Measurements from ENCODE around the gene UBXN1. TPM values are rescaled to one million over a fixed set of nuclear protein-coding genes. Genes with fewer than 3 reads are reported as not detected.

The UBXN1 gene
- total RNA-seq, 4 donors from 2014 or later, result 216 to 450 (median 265) TPM

DNA sequence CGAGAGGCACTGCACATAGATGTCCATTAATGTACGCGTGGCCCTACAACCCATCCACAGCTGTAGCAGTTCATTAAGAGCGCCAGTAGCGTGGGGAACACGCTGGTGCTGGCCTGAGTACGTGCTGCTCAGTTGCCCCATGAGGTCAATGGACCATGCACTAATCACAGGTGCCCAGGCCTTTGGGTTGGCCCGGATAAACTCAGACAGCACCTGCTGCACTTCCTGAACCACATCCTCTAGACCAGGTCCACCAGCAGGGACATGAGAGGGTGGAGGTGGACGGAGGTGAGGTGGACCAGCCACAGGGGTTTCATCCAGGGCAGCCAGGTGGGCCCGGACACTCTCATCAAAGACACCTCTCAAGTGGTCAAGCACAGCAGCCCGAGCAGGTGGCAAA is 29.4 kb downstream of the UBXN1 start:
- H3K36me3 ChIP-seq, result peaks cover 0 to 24% of the 10 kb centered on the region in 2 donors
- no peaks in the 10 kb centered on the region for H3K9me3 ChIP-seq
- peaks cover 34 to 38% of the 10 kb centered on the region in 2 donors for H3K4me1 ChIP-seq
- ATAC-seq (no peak), DNase-seq (no peak)
- H3K4me3 ChIP-seq, result no peak overlapping the region
- TF ChIP-seq POLR2A (IDR thresholded peaks at IDR 0.05), result no peak
- TF ChIP-seq, protein P1, sequence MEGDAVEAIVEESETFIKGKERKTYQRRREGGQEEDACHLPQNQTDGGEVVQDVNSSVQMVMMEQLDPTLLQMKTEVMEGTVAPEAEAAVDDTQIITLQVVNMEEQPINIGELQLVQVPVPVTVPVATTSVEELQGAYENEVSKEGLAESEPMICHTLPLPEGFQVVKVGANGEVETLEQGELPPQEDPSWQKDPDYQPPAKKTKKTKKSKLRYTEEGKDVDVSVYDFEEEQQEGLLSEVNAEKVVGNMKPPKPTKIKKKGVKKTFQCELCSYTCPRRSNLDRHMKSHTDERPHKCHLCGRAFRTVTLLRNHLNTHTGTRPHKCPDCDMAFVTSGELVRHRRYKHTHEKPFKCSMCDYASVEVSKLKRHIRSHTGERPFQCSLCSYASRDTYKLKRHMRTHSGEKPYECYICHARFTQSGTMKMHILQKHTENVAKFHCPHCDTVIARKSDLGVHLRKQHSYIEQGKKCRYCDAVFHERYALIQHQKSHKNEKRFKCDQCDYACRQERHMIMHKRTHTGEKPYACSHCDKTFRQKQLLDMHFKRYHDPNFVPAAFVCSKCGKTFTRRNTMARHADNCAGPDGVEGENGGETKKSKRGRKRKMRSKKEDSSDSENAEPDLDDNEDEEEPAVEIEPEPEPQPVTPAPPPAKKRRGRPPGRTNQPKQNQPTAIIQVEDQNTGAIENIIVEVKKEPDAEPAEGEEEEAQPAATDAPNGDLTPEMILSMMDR (IDR thresholded peaks at IDR 0.05 in 4 of 5, conservative IDR thresholded peaks at IDR 0.05 in 1 of 5), result no peak
- intact Hi-C loops (cut with DNase I; ENCODE audit: low total_unique reads), result loop anchor here (10.0 kb wide), 1 partner anchor 135 kb away; the partner anchor contains the start of gene TMEM179B
- H3K27ac ChIP-seq, result no peak overlapping the region
- no peaks in the 10 kb centered on the region for H3K27me3 ChIP-seq
- in situ Hi-C loops (cut with MboI; ENCODE audit: low sequenced_read_pairs in 4 of 4), result no loop called here

DNA sequence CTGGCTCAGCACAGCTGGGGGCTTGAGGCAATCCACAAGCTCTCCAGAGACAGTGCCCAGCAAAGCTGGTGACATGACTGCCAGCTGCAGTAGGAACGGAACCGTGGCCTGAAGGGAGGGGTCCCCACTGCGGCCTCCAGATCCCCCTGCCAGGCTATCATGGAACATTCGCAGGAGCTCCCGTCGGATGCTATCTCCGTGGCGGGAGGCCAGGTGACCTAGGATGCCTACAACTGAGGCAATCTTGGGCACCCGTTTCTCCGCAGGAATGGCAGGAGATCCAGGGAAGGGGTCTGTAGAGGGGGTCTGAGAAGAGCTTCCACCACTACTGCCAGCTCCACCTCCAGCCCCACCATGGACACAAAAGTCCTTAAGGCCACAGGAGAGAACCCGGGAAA is 29.9 kb downstream of the UBXN1 start:
- DNase-seq, result no peak
- Histone ChIP-seq H3K4me1 (peaks cover 37 to 42% of the 10 kb centered on the region in 2 donors), H3K27me3 (no peaks in the 10 kb centered on the region), H3K36me3 (peaks cover 0 to 29% of the 10 kb centered on the region in 2 donors), H3K9me3 (no peaks in the 10 kb centered on the region), H3K4me3 (no peak overlapping the region), H3K27ac (no peak overlapping the region)
- TF ChIP-seq POLR2A (IDR thresholded peaks at IDR 0.05), result no peak
- TF ChIP-seq, protein P1 (IDR thresholded peaks at IDR 0.05 in 4 of 5, conservative IDR thresholded peaks at IDR 0.05 in 1 of 5), result no peak
- intact Hi-C loops (cut with DNase I; ENCODE audit: low total_unique reads), result loop anchor here (10.0 kb wide), 1 partner anchor 136 kb away; the partner anchor contains the start of gene TMEM179B
- ATAC-seq, result no peak
- in situ Hi-C loops (cut with MboI; ENCODE audit: low sequenced_read_pairs in 4 of 4), result no loop called here

DNA sequence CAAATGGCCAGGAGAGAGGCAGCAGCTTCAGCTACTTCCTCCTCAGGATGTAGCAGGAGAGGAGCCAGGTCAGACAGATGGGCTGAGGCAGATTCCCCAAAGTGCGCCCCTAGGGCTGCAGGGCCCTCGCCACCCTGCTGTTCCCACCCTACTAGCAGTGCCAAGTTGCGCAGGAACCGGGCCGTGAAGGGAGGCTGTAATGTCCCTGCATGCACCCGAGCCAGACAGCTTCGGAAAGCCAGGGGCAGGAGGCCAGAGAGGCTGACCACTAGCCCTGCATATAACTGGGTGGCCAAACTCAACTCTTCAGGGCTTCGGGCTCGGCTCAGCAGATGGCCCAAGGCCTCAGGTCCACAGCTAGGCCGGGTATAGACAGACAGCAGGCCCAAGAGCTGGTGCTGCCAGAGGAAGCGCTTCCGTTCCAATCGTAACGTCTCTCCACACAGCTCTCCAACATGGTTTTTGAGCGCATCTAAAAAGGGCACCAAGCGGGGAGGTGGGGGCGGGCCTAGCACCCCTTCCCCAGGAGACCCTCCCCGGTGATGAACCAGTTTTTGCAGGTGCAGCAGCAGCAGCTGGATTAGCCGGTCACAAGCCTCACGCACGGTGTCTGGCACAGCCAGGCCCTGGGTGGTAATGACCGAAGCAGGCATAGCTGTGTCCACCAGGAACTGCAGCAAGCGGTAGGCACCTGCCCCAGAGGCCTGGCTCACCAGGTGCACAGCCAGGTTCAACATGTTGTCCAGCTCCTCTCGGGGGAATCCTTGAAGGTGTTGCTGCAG is 30.5 kb downstream of the UBXN1 start:
- H3K9me3 ChIP-seq, result no peaks in the 10 kb centered on the region
- no peaks in the 10 kb centered on the region for H3K27me3 ChIP-seq
- peaks cover 0 to 35% of the 10 kb centered on the region in 2 donors for H3K36me3 ChIP-seq
- in situ Hi-C loops (cut with MboI; ENCODE audit: low sequenced_read_pairs in 4 of 4), result no loop called here
- no peak overlapping the region for H3K27ac ChIP-seq
- no peak for TF ChIP-seq POLR2A (IDR thresholded peaks at IDR 0.05)
- TF ChIP-seq, protein P1 (IDR thresholded peaks at IDR 0.05 in 4 of 5, conservative IDR thresholded peaks at IDR 0.05 in 1 of 5), result no peak
- intact Hi-C loops (cut with DNase I; ENCODE audit: low total_unique reads), result loop anchor here (10.0 kb wide), 1 partner anchor 136 kb away; the partner anchor contains the start of gene TMEM179B
- no peak for ATAC-seq
- H3K4me3 ChIP-seq, result no peak overlapping the region
- DNase-seq, result no peak
- H3K4me1 ChIP-seq, result peaks cover 42 to 43% of the 10 kb centered on the region in 2 donors

DNA sequence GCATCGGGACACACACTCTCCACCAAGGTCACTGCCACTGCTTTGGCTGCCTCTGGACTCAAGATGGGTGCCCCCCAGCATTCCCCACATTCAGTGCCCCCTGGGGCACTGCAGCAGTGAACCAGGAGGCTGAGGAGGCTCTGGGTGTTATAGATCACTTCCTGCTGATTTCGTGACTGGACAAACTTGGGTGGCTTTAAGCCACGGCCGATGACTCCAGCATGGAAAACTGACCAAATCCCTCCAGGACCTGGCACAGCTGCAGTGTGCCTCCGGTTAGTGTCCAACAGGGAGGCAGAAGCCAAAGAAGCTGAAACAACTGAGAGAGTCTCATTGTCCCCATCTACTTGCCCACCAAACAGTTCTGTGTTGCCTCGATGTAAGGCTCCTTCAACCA is 31.3 kb downstream of the UBXN1 start:
- intact Hi-C loops (cut with DNase I; ENCODE audit: low total_unique reads) (loop anchor here (2.0 to 10.0 kb wide), 2 partner anchors 17 to 137 kb away; partner anchors contain the start of genes C11orf98, CSKMT and TMEM179B), in situ Hi-C loops (cut with MboI; ENCODE audit: low sequenced_read_pairs in 4 of 4) (no loop called here)
- peaks cover 41 to 43% of the 10 kb centered on the region in 2 donors for H3K4me1 ChIP-seq
- no peak overlapping the region for H3K4me3 ChIP-seq
- H3K27me3 ChIP-seq, result no peaks in the 10 kb centered on the region
- H3K9me3 ChIP-seq, result no peaks in the 10 kb centered on the region
- no peak overlapping the region for H3K27ac ChIP-seq
- TF ChIP-seq POLR2A (IDR thresholded peaks at IDR 0.05), result no peak
- TF ChIP-seq, protein P1 (IDR thresholded peaks at IDR 0.05 in 4 of 5, conservative IDR thresholded peaks at IDR 0.05 in 1 of 5), result no peak
- H3K36me3 ChIP-seq, result peaks cover 0 to 43% of the 10 kb centered on the region in 2 donors
- no peak for ATAC-seq
- DNase-seq, result no peak

All from gastrocnemius medialis (tissue), 4 donors.